Skeletal muscle tissue (tissue), 4 donors: ENCODE measurements around the gene MAP4. TPM values are rescaled to one million over a fixed set of nuclear protein-coding genes. Genes with fewer than 3 reads are reported as not detected.

Experiments used
- H3K27ac ChIP-seq: one replicate; pipeline ENCODE4 v1.7.0; 2013; ENCODE audit warnings: mild to moderate bottlenecking, low read depth, low read length, inconsistent platforms
- H3K27me3 ChIP-seq, 3 donors: one replicate each; pipeline ENCODE4 v1.7.0; 2013; ENCODE audit warnings: low read length in 3 of 3; ENCODE audit not compliant: control insufficient read depth in 3 of 3, insufficient read depth in 3 of 3
- H3K36me3 ChIP-seq, 3 donors: one replicate each; pipeline ENCODE4 v1.7.0; 2013; ENCODE audit warnings: low read length in 3 of 3; ENCODE audit not compliant: control insufficient read depth in 3 of 3, insufficient read depth in 3 of 3
- H3K4me1 ChIP-seq, 3 donors: one replicate each; pipeline ENCODE4 v1.7.0; 2013; ENCODE audit warnings: low read length in 3 of 3, mild to moderate bottlenecking in 3 of 3; ENCODE audit not compliant: control insufficient read depth in 3 of 3, insufficient read depth in 3 of 3
- H3K4me3 ChIP-seq, 3 donors: one replicate each; pipeline ENCODE4 v1.7.0; 2013; ENCODE audit warnings: low read length in 3 of 3
- H3K9ac ChIP-seq, 3 donors: one replicate each; pipeline ENCODE4 v1.7.0; 2013; ENCODE audit warnings: low read length in 3 of 3, mild to moderate bottlenecking in 3 of 3, moderate library complexity in 2 of 3, low read depth in 1 of 3
- H3K9me3 ChIP-seq, 3 donors: one replicate each; pipeline ENCODE4 v1.7.0; 2013; ENCODE audit warnings: low read length in 3 of 3; ENCODE audit not compliant: control insufficient read depth in 3 of 3
- total RNA-seq: library from RNA; depleted of rRNA; stranded (reverse); fragments of >200 nt; gene quantifications from one replicate; pipeline ENCODE4 v1.2.3, GENCODE V29; 2014
- donor health status: Osteomylitis.

Gene MAP4
- total RNA-seq, 1 donor from 2014 or later, result 106 TPM

DNA sequence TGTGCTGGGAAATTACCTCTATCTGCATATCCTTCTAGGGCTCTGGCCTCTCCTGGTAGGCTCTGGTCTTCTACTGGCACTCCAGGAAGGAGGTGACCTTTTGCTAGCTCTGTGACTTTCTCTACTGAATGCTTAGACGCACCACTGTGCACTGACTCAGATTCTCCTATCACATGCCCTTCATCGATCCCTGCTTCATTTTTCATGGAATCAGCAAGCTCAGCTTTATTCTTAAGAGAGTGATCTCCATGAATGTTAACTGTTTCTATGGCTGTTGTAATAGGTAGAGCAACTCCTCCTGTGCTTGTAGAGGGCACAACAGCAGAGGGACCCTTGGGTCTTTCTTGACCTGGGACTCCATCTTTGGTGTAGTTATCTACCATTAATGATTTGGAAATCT is 106.6 kb downstream of the MAP4 start:
- Histone ChIP-seq H3K36me3 (peaks cover 21 to 46% (median 33%) of the 10 kb centered on the region in 3 donors), H3K9ac (no peak overlapping the region), H3K9me3 (no peaks in the 10 kb centered on the region), H3K27ac (no peak overlapping the region), H3K4me1 (peaks cover 15 to 21% (median 18%) of the 10 kb centered on the region in 3 donors), H3K27me3 (no peaks in the 10 kb centered on the region), H3K4me3 (no peak overlapping the region)

DNA sequence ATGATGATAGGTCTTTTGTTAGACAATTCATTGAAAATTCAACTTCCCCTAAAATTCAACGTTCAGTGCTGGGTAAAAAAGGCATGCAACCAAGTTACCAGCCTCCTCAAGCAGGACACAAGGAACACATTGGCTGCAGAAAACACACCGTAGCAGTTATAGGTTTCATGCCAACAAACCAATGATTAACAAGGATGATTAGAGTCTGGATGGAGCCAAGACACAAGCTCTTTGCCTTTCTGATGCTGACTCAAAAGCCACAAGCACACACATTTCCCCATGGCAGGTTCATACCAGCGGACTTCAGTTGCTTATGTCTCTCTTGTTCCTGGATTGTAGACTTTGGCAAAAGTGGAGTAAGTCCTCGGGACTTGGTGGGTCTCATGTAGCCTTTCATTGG is 107.5 kb downstream of the MAP4 start:
- peaks cover 15 to 21% (median 18%) of the 10 kb centered on the region in 3 donors for H3K4me1 ChIP-seq

DNA sequence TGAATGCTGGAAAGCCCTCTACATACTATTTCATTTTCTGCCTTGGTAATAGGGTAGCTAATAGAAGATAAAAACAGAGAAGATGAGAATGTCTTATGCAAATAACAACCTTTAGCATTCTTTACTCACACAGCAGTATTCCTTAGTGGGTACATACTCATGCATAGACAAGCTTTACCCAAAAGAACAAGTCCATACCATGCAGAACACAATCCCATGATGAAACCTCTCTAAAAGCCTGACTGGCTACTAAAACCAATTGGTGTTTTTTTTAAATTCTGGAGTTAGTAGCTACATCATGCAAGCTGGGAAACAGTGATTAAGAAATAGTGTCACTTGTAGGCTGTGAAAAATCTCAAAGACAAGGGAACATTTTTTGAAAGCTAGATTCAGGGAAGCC is 108.4 kb downstream of the MAP4 start:
- Histone ChIP-seq H3K9me3 (no peaks in the 10 kb centered on the region), H3K27me3 (no peaks in the 10 kb centered on the region), H3K4me1 (peaks cover 15 to 21% (median 18%) of the 10 kb centered on the region in 3 donors), H3K9ac (no peak overlapping the region), H3K27ac (no peak overlapping the region), H3K4me3 (no peak overlapping the region), H3K36me3 (peaks cover 17 to 37% (median 31%) of the 10 kb centered on the region in 3 donors)

More for the DNA sequence above, 107.5 kb downstream of the MAP4 start:
- Histone ChIP-seq H3K9ac (no peak overlapping the region), H3K36me3 (peaks cover 17 to 39% (median 32%) of the 10 kb centered on the region in 3 donors), H3K4me3 (no peak overlapping the region), H3K9me3 (no peaks in the 10 kb centered on the region), H3K27me3 (no peaks in the 10 kb centered on the region), H3K27ac (no peak overlapping the region)

DNA sequence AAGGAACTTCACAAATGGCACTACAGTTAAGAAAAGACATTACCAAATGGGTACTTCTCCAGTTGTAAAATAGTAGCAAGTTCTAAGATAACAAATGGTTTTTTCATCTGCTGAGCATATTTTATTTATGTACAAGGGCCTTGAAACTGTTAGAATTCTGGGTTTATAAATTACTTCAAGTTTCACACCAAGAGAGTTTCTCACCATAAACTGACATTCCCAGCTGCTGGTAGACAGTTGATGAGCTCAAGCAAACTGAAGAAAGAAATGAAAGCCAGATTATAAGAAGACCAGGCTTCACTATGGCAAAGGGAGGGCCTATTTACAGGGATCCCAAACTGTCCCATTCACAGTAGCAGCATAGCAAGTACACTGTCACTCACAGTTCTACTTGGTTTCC is 113.5 kb downstream of the MAP4 start:
- H3K27ac ChIP-seq, result no peak overlapping the region
- H3K36me3 ChIP-seq, result peaks cover 3 to 28% (median 20%) of the 10 kb centered on the region in 3 donors

DNA sequence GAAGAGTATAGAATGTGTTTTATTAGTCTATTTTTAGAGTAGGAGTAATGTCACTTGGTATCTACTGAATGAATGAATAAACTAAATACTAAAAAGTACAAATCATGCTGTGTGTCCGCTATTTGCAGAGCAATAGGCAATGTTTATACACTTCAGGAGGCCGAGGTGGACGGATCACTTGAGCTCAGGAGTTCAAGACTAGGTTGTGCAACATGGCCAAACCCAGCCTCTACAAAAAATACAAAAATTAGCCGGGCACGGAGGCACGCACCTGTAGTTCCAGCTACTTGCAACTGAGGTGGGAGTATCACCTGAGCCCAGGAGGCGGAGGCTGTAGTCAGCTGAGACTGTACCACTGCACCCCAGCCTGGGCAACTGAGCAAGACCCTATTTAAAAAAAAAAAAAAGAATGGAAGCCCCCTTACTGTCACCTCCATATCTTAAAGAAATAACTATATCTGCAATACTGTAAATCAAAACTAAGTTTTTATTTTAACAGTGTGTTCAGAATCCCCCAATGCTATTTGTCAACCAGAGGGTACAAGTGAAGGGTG is 114.9 kb downstream of the MAP4 start:
- H3K4me3 ChIP-seq, result no peak overlapping the region
- H3K9me3 ChIP-seq, result no peaks in the 10 kb centered on the region
- no peaks in the 10 kb centered on the region for H3K27me3 ChIP-seq
- no peaks in the 10 kb centered on the region for H3K4me1 ChIP-seq
- no peak overlapping the region for H3K27ac ChIP-seq
- H3K36me3 ChIP-seq, result peaks cover 6 to 28% (median 13%) of the 10 kb centered on the region in 3 donors
- H3K9ac ChIP-seq, result no peak overlapping the region

More for the DNA sequence above, 113.5 kb downstream of the MAP4 start:
- Histone ChIP-seq H3K4me3 (no peak overlapping the region), H3K27me3 (no peaks in the 10 kb centered on the region), H3K9ac (no peak overlapping the region), H3K9me3 (no peaks in the 10 kb centered on the region), H3K4me1 (no peaks in the 10 kb centered on the region)

DNA sequence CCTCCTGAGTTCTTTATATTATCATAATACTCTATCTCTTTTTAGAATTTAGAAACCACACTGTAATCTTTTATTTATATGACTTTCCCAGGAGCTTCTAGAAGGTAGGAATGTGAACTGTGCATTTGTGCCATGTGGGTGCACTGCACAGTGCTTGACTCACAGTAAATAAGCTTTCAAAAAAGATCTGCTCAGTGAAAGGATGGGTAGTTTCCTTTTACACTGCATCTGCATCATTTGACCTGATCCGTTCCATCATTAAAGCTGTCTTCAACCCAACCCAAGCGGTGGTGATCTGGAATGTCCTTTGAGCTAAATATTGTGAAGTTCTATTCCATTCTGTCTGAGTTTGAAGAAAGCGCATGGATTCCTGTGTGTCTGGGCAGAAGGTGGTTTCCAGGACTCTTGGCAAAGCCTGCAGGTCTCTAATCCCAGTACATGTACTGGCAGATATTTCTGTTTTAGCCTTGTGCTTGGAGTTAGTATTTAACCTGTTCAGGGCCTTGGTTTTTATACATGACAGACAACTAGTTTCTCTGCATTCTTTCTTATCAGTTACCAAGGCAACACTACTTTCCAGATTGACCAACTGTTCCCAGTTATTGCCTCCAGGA is 116.6 kb downstream of the MAP4 start:
- Histone ChIP-seq H3K36me3 (peaks cover 7 to 24% (median 17%) of the 10 kb centered on the region in 3 donors), H3K4me3 (no peak overlapping the region), H3K9me3 (no peaks in the 10 kb centered on the region), H3K27me3 (no peaks in the 10 kb centered on the region), H3K9ac (no peak overlapping the region), H3K4me1 (no peaks in the 10 kb centered on the region), H3K27ac (no peak overlapping the region)

DNA sequence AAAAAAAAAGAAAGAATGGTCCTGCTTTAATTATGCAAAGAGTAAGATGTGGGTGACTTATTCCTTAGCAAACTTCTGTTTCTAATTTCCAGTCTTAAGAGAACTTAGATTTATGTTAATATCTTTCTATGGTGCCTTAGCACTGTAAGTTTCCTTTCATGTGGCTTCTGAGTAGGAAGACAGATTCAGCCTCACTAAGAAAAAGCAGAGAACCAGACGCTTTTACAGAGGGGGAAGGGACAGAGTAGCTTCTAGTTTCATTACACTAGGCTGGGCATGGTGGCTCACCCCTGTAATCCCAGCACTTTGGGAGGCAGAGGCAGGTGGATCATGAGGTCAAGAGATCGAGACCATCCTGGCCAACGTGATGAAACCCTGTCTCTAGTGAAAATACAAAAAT is 118.3 kb downstream of the MAP4 start:
- Histone ChIP-seq H3K36me3 (peaks cover 7 to 26% (median 16%) of the 10 kb centered on the region in 3 donors), H3K4me1 (no peaks in the 10 kb centered on the region), H3K27ac (no peak overlapping the region), H3K4me3 (no peak overlapping the region), H3K9me3 (no peaks in the 10 kb centered on the region), H3K27me3 (no peaks in the 10 kb centered on the region), H3K9ac (no peak overlapping the region)

DNA sequence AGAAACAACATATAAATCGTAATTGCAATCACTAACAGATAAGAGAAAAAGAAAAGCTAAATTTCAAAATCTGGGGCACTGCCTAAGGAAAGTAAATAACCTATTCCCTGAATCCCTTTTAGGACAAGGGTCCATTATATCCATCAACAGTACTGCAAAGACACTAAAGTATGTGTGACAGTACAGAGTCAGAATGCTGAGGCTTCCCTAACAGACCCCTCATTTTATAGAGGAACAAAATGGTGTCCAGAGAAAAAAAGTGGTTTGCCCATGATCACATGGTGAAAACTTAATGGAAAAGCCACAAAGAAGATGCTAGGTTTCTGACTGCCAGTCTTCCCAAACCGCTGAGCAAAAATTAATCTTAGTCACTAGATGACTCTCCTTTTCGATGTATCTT is 119.5 kb downstream of the MAP4 start:
- no peak overlapping the region for H3K9ac ChIP-seq
- peaks cover 6 to 8% (median 7%) of the 10 kb centered on the region in 3 donors for H3K4me1 ChIP-seq
- no peak overlapping the region for H3K27ac ChIP-seq
- H3K27me3 ChIP-seq, result no peaks in the 10 kb centered on the region
- H3K9me3 ChIP-seq, result no peaks in the 10 kb centered on the region
- H3K4me3 ChIP-seq, result no peak overlapping the region
- peaks cover 11 to 26% (median 21%) of the 10 kb centered on the region in 3 donors for H3K36me3 ChIP-seq

DNA sequence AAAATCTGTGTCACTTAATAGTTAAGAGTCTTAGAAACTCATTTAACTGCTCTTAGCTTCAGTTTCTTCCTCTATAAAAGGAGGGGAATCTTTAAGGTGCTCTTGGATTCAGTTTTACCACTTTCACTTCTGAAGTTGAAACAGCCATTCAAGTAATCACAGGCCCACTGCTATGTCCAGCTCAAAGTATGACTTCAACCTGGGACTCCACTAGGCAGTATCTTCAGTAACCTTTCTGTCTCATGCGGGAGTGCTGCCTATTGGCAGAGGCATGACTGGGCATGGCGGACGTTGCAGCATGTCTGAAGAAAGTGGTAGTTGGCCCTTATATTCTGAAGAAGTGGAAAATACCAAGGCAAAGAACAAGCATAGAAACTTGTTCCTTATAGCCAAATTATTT is 121.0 kb downstream of the MAP4 start:
- H3K4me1 ChIP-seq, result peaks cover 20 to 22% (median 22%) of the 10 kb centered on the region in 3 donors
- no peaks in the 10 kb centered on the region for H3K9me3 ChIP-seq
- no peak overlapping the region for H3K9ac ChIP-seq
- peaks cover 12 to 20% (median 18%) of the 10 kb centered on the region in 3 donors for H3K36me3 ChIP-seq
- H3K4me3 ChIP-seq, result no peak overlapping the region
- H3K27me3 ChIP-seq, result no peaks in the 10 kb centered on the region
- H3K27ac ChIP-seq, result no peak overlapping the region

DNA sequence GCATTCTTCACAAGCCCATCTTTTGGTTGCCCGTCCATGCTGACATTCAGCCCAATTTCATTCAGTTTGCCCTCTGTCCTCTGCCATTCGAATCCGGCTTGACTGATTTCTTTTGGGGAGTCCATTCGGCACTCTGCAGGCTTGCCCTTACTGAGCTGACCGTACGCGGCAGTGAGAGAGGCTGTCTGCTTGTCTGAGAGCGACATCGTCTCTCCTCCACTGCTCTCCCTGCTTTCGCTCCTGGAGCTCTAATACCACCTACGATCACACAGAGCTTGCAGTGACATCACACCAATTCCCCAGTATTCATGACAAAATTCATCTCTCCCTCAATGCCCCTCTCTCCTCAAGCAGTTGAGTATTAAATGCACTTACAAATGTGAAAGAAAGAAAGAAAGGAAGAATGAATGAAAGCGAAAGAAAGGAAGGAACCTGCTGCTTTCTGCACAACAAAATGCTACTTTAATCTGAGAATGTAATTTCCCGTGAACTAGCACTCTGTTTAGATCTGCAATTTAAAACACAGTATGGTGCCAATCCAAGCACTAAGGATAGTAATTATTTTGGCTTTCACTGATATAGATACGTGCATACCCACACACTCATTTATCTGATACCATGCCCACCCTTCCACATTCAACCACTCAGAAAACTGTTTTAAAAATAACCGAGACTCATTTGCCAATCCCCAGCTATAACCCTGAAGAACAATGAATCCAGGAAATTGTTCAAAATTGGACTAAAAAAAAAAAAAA is 123.8 kb downstream of the MAP4 start:
- Histone ChIP-seq H3K36me3 (peaks cover 8 to 15% (median 14%) of the 10 kb centered on the region in 3 donors), H3K9me3 (no peaks in the 10 kb centered on the region), H3K27me3 (no peaks in the 10 kb centered on the region), H3K4me1 (peaks cover 22 to 33% (median 23%) of the 10 kb centered on the region in 3 donors), H3K27ac (no peak overlapping the region), H3K9ac (no peak overlapping the region), H3K4me3 (no peak overlapping the region)
